Measurements from ENCODE around the gene PCNX4. TPM values are rescaled to one million over a fixed set of nuclear protein-coding genes. Genes with fewer than 3 reads are reported as not detected.
A peak's percentile ranks its signal among the peaks of the same experiment; 100 is the strongest.

Gene PCNX4
- total RNA-seq, 3 donors from 2014 or later (not counting 1 experiment from before 2014, with no cell fraction given), result 51.7 to 78.3 (median 58.3) TPM

DNA sequence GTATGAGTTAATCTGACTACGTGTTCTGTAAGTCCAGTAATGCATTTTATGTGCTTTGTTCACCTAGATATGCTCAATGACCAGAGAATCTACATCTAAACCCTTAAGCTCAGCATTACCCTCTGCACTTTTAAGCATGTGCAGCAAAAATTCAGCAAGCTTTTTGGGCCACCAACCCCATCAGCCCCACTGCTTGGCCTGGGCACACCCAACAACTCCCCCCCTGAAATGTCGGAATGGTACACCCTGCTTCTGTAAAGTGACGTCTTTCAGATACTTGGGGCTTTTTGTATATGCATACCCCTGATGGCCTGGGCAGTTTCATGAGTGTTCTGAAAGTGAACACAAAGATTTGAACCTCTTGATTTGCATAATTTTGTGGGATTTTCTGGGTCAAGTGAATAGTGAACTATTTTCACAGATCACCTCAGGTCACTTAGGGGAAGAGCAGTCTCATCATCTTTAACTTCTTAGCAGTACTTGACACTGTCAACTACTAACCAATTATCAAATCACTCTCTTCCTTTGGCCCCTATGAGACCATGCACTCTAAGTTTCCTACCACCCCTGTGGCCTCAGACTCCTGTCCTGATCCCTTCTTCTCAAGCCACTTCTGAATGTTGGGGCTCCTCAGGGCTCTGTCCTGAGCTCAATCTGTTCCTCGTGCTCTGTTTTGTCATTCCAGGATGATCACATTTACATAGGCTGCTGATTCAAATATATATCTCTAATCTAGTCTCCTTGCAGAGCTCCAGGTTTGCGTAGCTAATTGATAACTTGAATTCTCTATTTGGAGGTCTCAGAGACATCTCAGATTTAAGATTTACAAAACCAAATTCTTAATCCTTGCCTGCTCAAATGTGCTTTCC lies 121.0 kb downstream of the PCNX4 start:
- intact Hi-C loops (cut with micrococcal nuclease), result no loop called here

DNA sequence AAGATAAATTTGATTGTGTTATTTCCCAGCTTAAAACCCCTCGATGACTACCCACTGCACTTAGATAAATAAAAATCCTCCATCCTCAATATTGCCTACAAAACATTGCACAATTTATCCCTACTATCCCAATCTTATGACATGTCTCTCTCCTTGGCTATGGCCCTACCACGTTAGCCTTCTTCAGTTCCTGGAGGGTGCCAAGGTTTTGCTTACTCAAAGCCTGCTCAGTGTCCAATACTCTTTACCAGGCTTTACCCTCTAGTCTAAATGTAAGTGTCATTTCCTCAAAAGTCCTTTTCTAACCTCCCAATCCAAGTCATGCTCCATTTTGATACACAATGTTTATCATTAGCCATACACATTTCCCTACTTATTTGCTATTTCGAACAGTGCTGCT lies 122.3 kb downstream of the PCNX4 start:
- peaks cover 8 to 25% of the 10 kb centered on the region in 2 donors for H3K27me3 Mint-ChIP-seq (ENCODE audit: low read depth in 2 of 2)
- DNase-seq (no peak), ATAC-seq (no peak)
- TF ChIP-seq, protein P1, sequence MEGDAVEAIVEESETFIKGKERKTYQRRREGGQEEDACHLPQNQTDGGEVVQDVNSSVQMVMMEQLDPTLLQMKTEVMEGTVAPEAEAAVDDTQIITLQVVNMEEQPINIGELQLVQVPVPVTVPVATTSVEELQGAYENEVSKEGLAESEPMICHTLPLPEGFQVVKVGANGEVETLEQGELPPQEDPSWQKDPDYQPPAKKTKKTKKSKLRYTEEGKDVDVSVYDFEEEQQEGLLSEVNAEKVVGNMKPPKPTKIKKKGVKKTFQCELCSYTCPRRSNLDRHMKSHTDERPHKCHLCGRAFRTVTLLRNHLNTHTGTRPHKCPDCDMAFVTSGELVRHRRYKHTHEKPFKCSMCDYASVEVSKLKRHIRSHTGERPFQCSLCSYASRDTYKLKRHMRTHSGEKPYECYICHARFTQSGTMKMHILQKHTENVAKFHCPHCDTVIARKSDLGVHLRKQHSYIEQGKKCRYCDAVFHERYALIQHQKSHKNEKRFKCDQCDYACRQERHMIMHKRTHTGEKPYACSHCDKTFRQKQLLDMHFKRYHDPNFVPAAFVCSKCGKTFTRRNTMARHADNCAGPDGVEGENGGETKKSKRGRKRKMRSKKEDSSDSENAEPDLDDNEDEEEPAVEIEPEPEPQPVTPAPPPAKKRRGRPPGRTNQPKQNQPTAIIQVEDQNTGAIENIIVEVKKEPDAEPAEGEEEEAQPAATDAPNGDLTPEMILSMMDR (IDR thresholded peaks at IDR 0.05), result no peak
- H3K4me3 ChIP-seq (ENCODE audit: low read length), result no peak overlapping the region
- H3K36me3 Mint-ChIP-seq, result no peaks in the 10 kb centered on the region
- no peak overlapping the region for H3K27ac Mint-ChIP-seq
- H3K4me1 ChIP-seq (ENCODE audit: control insufficient read depth, insufficient read depth, low read length), result no peaks in the 10 kb centered on the region
- no peaks in the 10 kb centered on the region for H3K27me3 ChIP-seq (ENCODE audit: control insufficient read depth, insufficient read depth, low read length)
- intact Hi-C loops (cut with micrococcal nuclease), result no loop called here
- 93% methylated on average over 2 of the region's 3 CpGs for WGBS (ENCODE audit: insufficient coverage)
- H3K9me3 Mint-ChIP-seq, result no peaks in the 10 kb centered on the region
- no peaks in the 10 kb centered on the region for H3K4me1 Mint-ChIP-seq
- H3K9me3 ChIP-seq (ENCODE audit: control insufficient read depth, insufficient read depth, low read length), result no peaks in the 10 kb centered on the region
- no peak overlapping the region for H3K27ac ChIP-seq (ENCODE audit: low read length)
- no peak overlapping the region for H3K4me3 Mint-ChIP-seq
- no peaks in the 10 kb centered on the region for H3K36me3 ChIP-seq (ENCODE audit: control insufficient read depth, insufficient read depth, low read length)

More for the DNA sequence above, 121.0 kb downstream of the PCNX4 start:
- Mint-ChIP-seq H3K27me3 (ENCODE audit: low read depth in 2 of 2) (peaks cover 8 to 25% of the 10 kb centered on the region in 2 donors), H3K36me3 (no peaks in the 10 kb centered on the region), H3K27ac (no peak overlapping the region), H3K4me3 (no peak overlapping the region), H3K9me3 (no peaks in the 10 kb centered on the region), H3K4me1 (no peaks in the 10 kb centered on the region)
- WGBS (ENCODE audit: insufficient coverage), result 80% methylated on average over 5 of the region's 5 CpGs
- peak in 1 of 3 donors; percentile 39 for ATAC-seq
- H3K4me1 ChIP-seq (ENCODE audit: control insufficient read depth, insufficient read depth, low read length), result no peaks in the 10 kb centered on the region
- no peaks in the 10 kb centered on the region for H3K9me3 ChIP-seq (ENCODE audit: control insufficient read depth, insufficient read depth, low read length)
- TF ChIP-seq, protein P1 (IDR thresholded peaks at IDR 0.05), result no peak
- no peak overlapping the region for H3K4me3 ChIP-seq (ENCODE audit: low read length)
- no peak overlapping the region for H3K27ac ChIP-seq (ENCODE audit: low read length)
- no peaks in the 10 kb centered on the region for H3K36me3 ChIP-seq (ENCODE audit: control insufficient read depth, insufficient read depth, low read length)
- no peak for DNase-seq
- no peaks in the 10 kb centered on the region for H3K27me3 ChIP-seq (ENCODE audit: control insufficient read depth, insufficient read depth, low read length)

DNA sequence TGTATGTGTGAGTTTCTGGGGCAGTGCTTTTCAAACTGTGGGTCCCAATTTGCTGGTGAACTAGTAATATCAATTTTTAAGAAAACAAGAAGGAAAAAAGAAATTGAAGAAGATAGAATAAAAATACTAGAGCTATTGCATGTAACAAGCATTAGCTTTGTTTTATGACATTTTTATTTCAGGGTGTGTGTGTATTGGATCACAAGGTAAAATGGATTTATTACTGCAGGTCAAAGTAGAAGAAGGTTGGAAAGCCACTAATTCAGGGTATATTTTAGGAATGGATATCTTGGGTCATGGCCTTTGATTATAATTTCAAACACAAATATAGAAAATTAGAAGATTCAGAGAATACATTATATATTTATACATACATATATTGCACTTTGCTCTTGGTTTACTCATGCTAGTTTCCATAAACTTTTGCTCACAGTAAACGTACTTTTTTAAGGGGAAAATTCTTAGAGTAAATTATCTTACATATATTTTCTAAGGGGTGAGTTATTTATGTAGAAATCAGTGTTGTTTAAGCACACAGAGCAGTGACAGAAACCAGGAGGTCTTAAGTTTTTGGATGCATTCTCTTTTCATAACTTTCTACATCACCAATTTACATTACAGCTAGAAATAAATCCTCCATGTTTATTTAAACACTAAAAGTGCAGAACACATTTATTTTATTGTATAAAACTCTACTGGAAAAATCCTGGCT lies 122.8 kb downstream of the PCNX4 start:
- no peaks in the 10 kb centered on the region for H3K36me3 Mint-ChIP-seq
- no peaks in the 10 kb centered on the region for H3K4me1 Mint-ChIP-seq
- H3K9me3 Mint-ChIP-seq, result no peaks in the 10 kb centered on the region
- TF ChIP-seq, protein P1 (IDR thresholded peaks at IDR 0.05), result no peak
- ATAC-seq, result no peak
- Histone ChIP-seq H3K4me1 (ENCODE audit: control insufficient read depth, insufficient read depth, low read length) (no peaks in the 10 kb centered on the region), H3K27ac (ENCODE audit: low read length) (no peak overlapping the region), H3K36me3 (ENCODE audit: control insufficient read depth, insufficient read depth, low read length) (no peaks in the 10 kb centered on the region), H3K4me3 (ENCODE audit: low read length) (no peak overlapping the region), H3K27me3 (ENCODE audit: control insufficient read depth, insufficient read depth, low read length) (no peaks in the 10 kb centered on the region), H3K9me3 (ENCODE audit: control insufficient read depth, insufficient read depth, low read length) (no peaks in the 10 kb centered on the region)
- H3K4me3 Mint-ChIP-seq, result no peak overlapping the region
- no CpG with 5 or more reads among the region's 1 CpG for WGBS (ENCODE audit: insufficient coverage)
- H3K27me3 Mint-ChIP-seq (ENCODE audit: low read depth in 2 of 2), result peaks cover 3 to 19% of the 10 kb centered on the region in 2 donors
- intact Hi-C loops (cut with micrococcal nuclease), result no loop called here
- no peak for DNase-seq
- no peak overlapping the region for H3K27ac Mint-ChIP-seq
